ENCODE results near the gene KCTD13.

GRCh38 chr16:29894352-29894751 is 31.7 kb downstream of the KCTD13 start:
- TF ChIP-seq CTCF (IDR thresholded peaks at IDR 0.05), result no peak
- TF ChIP-seq RAD21 (IDR thresholded peaks at IDR 0.05; ENCODE audit: low read length), result no peak
- no peak for TF ChIP-seq MAX (IDR thresholded peaks at IDR 0.05; ENCODE audit: low read depth)
- TF ChIP-seq TAF1 (IDR thresholded peaks at IDR 0.05; ENCODE audit: borderline replicate concordance, low read depth, low read length), result no peak
- no peak for TF ChIP-seq POLR2AphosphoS5 (IDR thresholded peaks at IDR 0.05; ENCODE audit: low read depth, low read length)
- no peak for TF ChIP-seq EP300 (IDR thresholded peaks at IDR 0.05; ENCODE audit: borderline replicate concordance in 1 of 2, low read depth in 1 of 2, low read length in 1 of 2)
- no peak for TF ChIP-seq SMC3 (IDR thresholded peaks at IDR 0.05; ENCODE audit: low read depth, low read length)

All from SK-N-SH (cell line).